ENCODE results near the gene DOCK3.
"Not testable (repeated sequence)": the region's sequence is repeated elsewhere in the genome, so short reads cannot be mapped to it uniquely, and the experiment has no call there.

Gene DOCK3

DNA sequence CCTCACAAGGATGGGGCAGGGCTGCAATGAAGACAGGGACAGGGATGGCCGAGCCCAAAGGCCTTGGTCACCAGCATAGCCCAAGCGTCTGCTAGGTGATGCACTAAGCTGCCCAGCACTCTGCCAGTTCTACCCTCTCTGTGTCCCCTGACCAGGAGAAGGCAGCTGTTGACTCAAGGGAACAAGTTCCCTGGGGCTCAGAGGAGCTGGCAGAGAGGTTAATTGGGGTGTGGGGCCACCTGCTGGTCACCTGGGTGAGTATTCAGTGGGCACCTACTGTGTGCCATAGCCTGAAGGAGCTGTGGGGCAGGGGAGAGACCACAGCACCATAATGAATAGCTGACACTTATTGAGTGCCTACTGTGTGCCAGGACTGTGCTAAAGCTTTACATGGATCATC is 22.0 kb upstream of the DOCK3 start:
- DNase-seq (ENCODE audit: low spot score) = no peak

- no peak for DNase-seq (ENCODE audit: low spot score)
These were observed 20.7 kb upstream of the DOCK3 start for GRCh38 chr3:50653937-50654595.

DNA sequence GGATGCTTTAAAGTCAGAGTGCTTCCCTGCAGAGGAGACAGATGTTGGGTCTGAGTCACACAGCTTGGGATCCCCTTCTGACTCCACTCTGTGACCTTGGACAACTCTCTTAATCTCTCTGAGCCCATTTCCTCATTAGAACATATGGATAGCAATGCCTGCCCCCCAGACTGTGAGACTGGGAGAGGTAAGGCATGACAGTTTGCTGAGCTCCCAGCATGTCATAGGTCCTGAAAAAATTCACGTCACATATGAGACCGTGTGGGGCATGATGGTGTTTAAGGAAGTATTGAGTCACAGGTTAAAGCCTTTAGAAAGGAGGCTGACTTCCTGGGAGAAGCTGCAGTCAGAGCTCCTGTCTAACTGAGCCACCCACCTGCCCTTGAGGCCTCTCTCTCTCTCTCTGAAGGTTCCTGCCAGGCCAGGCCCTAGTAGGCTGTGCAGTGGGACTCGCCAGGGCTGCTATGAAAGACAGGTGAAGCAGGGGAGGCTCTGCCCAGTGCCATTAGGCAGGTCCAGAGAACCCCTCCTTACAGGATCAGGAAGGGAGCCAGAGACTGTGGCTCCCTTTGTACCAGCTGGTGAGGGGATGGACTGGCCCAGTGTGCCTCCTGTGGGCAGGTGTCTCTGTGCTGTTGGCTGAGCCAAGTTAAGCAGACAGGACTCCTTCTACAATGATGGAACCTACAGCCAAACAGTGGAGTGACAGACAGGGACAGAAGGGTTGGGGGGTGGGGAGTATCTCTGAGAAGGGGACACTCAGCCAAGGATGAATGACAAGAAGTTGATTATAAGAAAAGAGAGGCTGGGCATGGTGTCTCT is 19.5 kb upstream of the DOCK3 start:
- no peak for DNase-seq (ENCODE audit: low spot score)

DNA sequence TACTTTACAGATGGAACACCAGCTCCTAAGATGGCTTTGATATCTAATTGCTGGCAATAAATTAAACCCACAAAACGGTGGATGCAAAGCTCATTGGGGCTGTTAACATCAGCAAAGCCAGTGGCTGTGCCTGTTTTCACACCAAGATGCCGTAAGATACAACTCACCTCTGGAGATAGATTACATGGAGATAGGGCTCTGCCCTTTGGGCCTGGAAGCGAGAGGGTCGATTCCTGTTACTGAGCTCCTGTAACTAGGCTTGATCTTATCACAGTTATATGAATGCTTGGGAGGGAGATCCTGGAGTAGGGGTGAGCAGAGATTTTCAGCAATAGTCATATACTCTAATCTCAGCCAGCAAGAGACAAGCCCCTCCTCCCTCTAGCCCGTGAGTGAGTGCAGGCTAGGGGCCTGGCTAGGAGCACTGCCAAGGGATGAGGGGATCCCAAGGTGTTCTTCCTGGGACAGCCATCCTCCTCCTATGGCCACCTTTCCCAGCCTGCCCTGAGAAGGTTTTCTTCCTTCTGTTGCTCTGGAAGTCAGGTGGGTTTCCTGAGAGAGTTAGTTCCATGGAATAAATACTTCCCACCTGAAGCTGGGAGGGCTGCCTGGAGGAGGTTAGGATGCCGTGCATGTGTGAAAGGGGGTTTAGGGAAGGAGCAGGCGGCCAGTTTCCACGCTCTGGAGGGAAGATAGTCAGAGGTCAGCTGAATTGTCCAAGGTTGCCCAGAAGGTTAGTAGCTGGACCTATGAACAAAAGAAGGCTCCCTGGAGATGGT is 18.1 kb upstream of the DOCK3 start:
- DNase-seq (ENCODE audit: low spot score) = no peak

DNA sequence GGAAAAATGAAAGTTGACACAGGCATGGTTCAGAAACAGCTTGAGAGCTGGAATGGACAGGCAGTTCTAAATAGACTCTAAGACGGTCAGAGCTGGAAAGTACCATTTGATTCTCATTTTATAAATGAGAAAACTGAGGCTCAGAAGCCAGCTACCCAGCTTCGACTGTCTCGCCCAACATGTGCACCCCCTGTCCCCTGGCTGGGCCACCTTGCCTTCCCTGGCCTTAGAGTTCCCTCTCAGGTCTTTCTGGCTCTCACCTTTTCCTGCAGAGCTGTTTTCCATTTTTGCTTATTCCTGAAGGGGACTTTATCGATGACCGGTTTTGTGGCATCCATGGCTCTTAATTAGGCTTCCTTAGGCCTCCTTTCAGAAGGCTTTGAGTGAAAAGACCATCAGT is 17.3 kb upstream of the DOCK3 start:
- DNase-seq (ENCODE audit: low spot score) = no peak

DNA sequence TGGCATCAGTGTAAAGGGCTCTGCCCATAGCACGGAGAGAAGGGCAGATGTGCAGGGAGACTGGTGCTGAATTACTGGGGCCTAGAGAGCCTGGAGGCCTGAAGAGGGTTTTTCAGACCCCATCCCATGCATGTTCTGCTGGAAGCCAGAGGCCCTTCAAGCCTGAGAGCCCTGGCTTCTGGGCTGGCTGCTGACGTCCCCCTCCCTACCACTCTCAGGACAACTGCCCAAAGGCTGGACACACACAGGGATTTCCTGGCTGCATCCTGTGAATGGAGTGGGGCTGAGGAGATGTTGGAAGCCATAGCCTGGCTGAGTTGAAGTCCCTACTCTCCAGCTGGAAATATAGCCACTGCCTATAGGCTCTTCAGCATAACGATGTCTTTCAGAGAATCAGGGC is 16.9 kb upstream of the DOCK3 start:
- DNase-seq (ENCODE audit: low spot score) = no peak

DNA sequence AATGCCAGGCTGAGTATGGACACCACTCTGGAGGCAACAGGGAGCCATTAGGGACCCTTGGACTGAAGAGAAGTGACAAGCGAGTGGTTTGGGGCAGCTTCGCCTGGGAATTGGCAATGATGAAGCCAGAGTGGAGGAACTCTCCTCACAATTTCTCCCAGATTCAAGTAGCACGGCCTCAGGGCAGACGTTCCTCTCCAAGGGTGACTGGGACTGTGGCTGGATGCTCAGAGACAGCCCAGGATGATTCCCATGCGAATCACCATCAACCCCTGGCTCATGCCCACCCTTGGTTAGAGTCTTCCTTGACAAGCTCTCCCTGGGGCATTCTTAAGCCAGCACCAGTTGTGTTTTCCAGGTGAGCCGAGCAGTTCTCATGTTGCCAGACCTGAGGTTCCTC is 16.3 kb upstream of the DOCK3 start:
- DNase-seq (ENCODE audit: low spot score) = no peak

GRCh38 chr3:50658831-50659230 is 15.9 kb upstream of the DOCK3 start:
- no peak for DNase-seq (ENCODE audit: low spot score)

DNA sequence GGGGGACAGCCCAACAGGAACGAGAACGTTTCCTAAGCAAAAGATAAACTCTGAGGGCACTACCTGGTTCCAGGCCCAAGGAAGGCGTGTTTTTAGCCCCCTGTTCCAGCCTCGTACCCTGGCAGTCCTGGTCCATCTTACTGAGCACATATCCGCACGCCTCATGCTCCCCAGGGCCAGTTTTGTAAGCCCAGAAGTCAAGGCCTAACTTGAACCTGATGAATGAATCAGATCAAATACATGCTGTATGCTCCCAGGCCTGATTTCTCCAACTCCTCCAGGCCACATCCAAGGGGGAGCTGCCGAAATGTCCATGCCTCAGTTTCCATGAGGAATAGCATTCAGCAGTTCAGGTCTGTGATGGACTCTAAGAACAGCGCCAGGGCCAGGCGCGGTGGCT is 14.3 kb upstream of the DOCK3 start:
- no peak for DNase-seq (ENCODE audit: low spot score)

GRCh38 chr3:50661321-50661837 is 13.3 kb upstream of the DOCK3 start:
- DNase-seq (ENCODE audit: low spot score) = no peak

- DNase-seq (ENCODE audit: low spot score) = no peak
These were observed 12.3 kb upstream of the DOCK3 start for GRCh38 chr3:50662408-50662807.

- DNase-seq (ENCODE audit: low spot score) = no peak
These were observed 9.5 kb upstream of the DOCK3 start for GRCh38 chr3:50665081-50665840.

GRCh38 chr3:50665841-50666115 is 8.9 kb upstream of the DOCK3 start:
- DNase-seq (ENCODE audit: low spot score) = not testable (repeated sequence)

DNA sequence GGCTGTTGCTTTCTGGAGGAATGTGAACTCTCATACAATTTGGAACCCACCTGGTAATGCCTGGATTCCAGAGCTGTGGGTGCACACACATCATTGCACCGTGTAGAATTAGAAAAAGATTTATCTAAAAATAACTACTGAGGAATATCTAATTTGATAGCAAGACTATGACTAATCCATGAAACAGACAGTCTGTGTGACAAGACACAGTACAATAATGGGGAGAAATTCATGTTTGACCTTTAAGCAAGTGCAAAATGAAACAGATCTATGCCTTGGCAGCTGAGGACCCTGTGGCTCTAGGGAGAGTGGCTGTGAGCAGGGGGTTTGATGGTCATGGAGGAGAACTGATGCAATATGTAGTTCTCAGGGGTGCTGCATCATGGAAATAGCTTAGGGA is 7.9 kb upstream of the DOCK3 start:
- DNase-seq (ENCODE audit: low spot score) = no peak

DNA sequence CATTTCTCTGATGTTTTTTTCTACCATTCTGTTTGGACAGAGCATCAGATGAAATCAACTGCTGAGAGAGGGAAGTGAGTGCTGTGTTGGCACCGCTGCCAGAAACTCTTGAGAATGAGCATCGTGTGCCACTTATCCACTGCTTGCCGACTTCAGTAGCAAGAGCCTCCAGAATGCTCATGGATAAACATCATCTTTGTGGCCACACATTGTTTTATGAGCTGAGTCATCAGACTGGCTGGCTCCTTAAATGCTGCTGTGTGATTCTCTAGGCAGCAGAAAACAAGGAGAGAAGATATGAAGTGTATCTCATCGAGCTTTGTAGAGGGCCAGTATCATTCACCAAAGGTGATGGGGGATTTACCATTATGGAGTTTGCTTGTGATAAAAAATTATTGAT is 3.4 kb upstream of the DOCK3 start:
- DNase-seq (ENCODE audit: low spot score) = peak; percentile 83

DNA sequence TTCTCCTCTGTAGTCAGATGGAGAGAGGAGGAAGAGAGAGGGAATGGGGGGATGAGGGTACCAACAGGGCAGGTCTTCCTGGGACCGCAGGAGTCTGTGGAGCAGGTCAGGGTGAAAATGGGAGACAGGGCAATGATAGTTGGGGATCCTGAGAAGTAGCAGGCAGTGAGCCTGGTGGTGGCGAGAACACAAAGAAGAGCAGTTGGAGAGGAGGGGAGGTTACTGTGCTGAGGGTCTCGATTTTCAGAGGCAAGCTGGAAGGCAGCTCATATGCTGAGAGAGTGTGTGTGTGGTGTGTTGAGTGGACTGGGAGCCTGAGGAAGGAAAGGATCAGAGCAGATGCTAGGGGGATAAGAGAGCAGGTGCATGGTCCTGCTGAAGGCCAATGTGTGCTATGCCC is 2.1 kb upstream of the DOCK3 start:
- no peak for DNase-seq (ENCODE audit: low spot score)

DNA sequence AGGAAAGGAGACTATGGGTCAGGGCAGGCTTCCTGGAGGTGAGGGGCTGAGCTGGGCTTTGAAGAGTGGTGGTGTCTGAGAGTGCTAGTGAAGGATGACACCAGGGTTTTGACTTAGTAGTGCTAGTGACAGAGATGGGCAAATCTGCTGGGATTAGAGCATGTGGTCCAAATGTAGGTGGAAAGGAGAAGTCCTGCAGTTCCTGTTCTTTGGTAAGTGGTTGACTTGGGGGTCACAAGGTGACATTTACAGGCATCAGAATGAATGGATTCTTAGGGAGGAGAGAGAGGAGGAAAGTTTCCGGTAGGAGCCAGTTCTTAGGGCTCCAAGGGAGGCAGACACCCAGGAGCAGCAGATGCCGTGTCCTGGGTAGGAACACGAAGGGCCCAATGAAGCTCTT is 796 bp upstream of the DOCK3 start:
- no peak for DNase-seq (ENCODE audit: low spot score)

- DNase-seq (ENCODE audit: low spot score) = peak; percentile 32
These were observed 678 bp downstream of the DOCK3 start for GRCh38 chr3:50675179-50676030.

GRCh38 chr3:50676031-50676705 is 1.4 kb downstream of the DOCK3 start:
- no peak for DNase-seq (ENCODE audit: low spot score)

DNA sequence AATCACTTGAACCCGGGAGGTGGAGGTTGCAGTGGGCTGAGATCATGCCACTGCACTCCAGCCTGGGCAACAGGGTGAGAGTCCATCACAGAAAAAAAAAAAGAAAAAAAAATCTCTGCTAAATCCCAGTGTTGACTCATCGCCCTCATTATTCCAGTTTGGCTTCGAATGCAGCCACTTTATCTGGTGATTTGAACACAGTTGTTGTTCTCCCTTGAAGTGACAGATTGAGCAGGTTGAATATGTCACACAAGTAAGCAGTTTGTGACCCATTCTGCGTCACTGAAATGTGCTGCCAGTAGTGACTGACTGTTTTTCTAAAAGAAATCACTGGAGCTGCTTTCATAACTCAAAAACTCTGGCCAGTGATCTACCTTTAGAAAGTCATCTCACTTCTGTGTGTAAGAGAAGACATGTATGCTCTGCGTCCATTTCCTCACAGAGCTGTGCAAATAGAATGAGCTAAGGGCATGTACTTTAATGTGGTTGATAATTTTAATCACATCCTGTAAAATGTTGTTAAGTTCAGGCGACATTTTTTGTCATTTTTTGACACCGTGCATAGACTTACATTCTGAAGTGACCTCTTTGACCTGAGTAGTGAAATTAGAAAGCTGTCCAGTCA is 12.5 kb downstream of the DOCK3 start:
- DNase-seq (ENCODE audit: low spot score) = no peak
